Measurements from ENCODE around the gene KLK10. TPM values are rescaled to one million over a fixed set of nuclear protein-coding genes. Genes with fewer than 3 reads are reported as not detected.

KLK10 gene
- polyA plus RNA-seq, 1 donor (not counting 4 experiments of a cell fraction or from before 2014, with no cell fraction given): 56.3 TPM

GRCh38 chr19:51015691-51016267, 3.7 kb downstream of the KLK10 start:
- DNase-seq (ENCODE audit: low read depth, low spot score) (no peak), FAIRE-seq (no peak)
- Histone ChIP-seq H3K27me3 (ENCODE audit: control insufficient read depth, extremely low read depth, insufficient read depth, low read length) (no peaks in the 10 kb centered on the region), H3K27ac (ENCODE audit: control insufficient read depth, insufficient read depth, low read length) (no peak overlapping the region), H3K4me1 (ENCODE audit: control insufficient read depth, extremely low read depth, insufficient read depth, low read length) (peaks cover 26% of the 10 kb centered on the region), H3K9ac (ENCODE audit: control insufficient read depth, extremely low read depth, insufficient read depth, low read length) (no peak overlapping the region), H3K9me1 (ENCODE audit: control insufficient read depth, extremely low read depth, insufficient read depth, low read length) (no peaks in the 10 kb centered on the region), H3K36me3 (ENCODE audit: control insufficient read depth in 2 of 2, extremely low read depth in 1 of 2, insufficient read depth in 2 of 2, low read length in 2 of 2) (peaks cover 7 to 11% of the 10 kb centered on the region in 2 experiments), H4K20me1 (ENCODE audit: control insufficient read depth, extremely low read depth, insufficient read depth, low read length) (no peaks in the 10 kb centered on the region), H3K9me3 (ENCODE audit: control insufficient read depth, low read depth, low read length) (no peaks in the 10 kb centered on the region), H3K79me2 (ENCODE audit: control insufficient read depth, insufficient read depth, low read length) (no peaks in the 10 kb centered on the region), H3K4me3 (ENCODE audit: control insufficient read depth in 2 of 3, extremely low read depth in 1 of 3, insufficient read depth in 2 of 3, low read depth in 1 of 3, low read length in 3 of 3) (no peak overlapping the region), H2AFZ (ENCODE audit: control insufficient read depth, low read length) (no peak overlapping the region), H3K4me2 (ENCODE audit: control insufficient read depth, extremely low read depth, insufficient read depth, low read depth, low read length) (no peak overlapping the region)
- TF ChIP-seq, protein P1, sequence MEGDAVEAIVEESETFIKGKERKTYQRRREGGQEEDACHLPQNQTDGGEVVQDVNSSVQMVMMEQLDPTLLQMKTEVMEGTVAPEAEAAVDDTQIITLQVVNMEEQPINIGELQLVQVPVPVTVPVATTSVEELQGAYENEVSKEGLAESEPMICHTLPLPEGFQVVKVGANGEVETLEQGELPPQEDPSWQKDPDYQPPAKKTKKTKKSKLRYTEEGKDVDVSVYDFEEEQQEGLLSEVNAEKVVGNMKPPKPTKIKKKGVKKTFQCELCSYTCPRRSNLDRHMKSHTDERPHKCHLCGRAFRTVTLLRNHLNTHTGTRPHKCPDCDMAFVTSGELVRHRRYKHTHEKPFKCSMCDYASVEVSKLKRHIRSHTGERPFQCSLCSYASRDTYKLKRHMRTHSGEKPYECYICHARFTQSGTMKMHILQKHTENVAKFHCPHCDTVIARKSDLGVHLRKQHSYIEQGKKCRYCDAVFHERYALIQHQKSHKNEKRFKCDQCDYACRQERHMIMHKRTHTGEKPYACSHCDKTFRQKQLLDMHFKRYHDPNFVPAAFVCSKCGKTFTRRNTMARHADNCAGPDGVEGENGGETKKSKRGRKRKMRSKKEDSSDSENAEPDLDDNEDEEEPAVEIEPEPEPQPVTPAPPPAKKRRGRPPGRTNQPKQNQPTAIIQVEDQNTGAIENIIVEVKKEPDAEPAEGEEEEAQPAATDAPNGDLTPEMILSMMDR (optimal IDR thresholded peaks at IDR 0.05 in 1 of 3, IDR thresholded peaks at IDR 0.05 in 1 of 3, conservative IDR thresholded peaks at IDR 0.05 in 1 of 3; ENCODE audit: extremely low read depth in 1 of 3, insufficient read depth in 2 of 3, low read length in 3 of 3): no peak
- TF ChIP-seq EZH2 (IDR thresholded peaks at IDR 0.05; ENCODE audit: low read length): no peak
- dilution Hi-C loops (cut with MboI; ENCODE audit: extremely low pct_ligation_motif_present, low sequenced_read_pairs): no loop called here

- no peaks in the 10 kb centered on the region for H3K9me3 ChIP-seq (ENCODE audit: control insufficient read depth, low read depth, low read length)
- peaks cover 30% of the 10 kb centered on the region for H3K4me1 ChIP-seq (ENCODE audit: control insufficient read depth, extremely low read depth, insufficient read depth, low read length)
- H3K27ac ChIP-seq (ENCODE audit: control insufficient read depth, insufficient read depth, low read length): no peak overlapping the region
- no peak overlapping the region for H2AFZ ChIP-seq (ENCODE audit: control insufficient read depth, low read length)
- DNase-seq (ENCODE audit: low read depth, low spot score): no peak
- no peak for TF ChIP-seq EZH2 (IDR thresholded peaks at IDR 0.05; ENCODE audit: low read length)
- TF ChIP-seq, protein P1 (optimal IDR thresholded peaks at IDR 0.05 in 1 of 3, IDR thresholded peaks at IDR 0.05 in 1 of 3, conservative IDR thresholded peaks at IDR 0.05 in 1 of 3; ENCODE audit: extremely low read depth in 1 of 3, insufficient read depth in 2 of 3, low read length in 3 of 3): no peak
- H3K4me2 ChIP-seq (ENCODE audit: control insufficient read depth, extremely low read depth, insufficient read depth, low read depth, low read length): no peak overlapping the region
- H3K79me2 ChIP-seq (ENCODE audit: control insufficient read depth, insufficient read depth, low read length): no peaks in the 10 kb centered on the region
- no peaks in the 10 kb centered on the region for H3K27me3 ChIP-seq (ENCODE audit: control insufficient read depth, extremely low read depth, insufficient read depth, low read length)
- H4K20me1 ChIP-seq (ENCODE audit: control insufficient read depth, extremely low read depth, insufficient read depth, low read length): no peaks in the 10 kb centered on the region
- H3K36me3 ChIP-seq (ENCODE audit: control insufficient read depth in 2 of 2, extremely low read depth in 1 of 2, insufficient read depth in 2 of 2, low read length in 2 of 2): peaks cover 7 to 11% of the 10 kb centered on the region in 2 experiments
- no peak overlapping the region for H3K4me3 ChIP-seq (ENCODE audit: control insufficient read depth in 2 of 3, extremely low read depth in 1 of 3, insufficient read depth in 2 of 3, low read depth in 1 of 3, low read length in 3 of 3)
- no peak for FAIRE-seq
- dilution Hi-C loops (cut with MboI; ENCODE audit: extremely low pct_ligation_motif_present, low sequenced_read_pairs): no loop called here
- no peaks in the 10 kb centered on the region for H3K9me1 ChIP-seq (ENCODE audit: control insufficient read depth, extremely low read depth, insufficient read depth, low read length)
- no peak overlapping the region for H3K9ac ChIP-seq (ENCODE audit: control insufficient read depth, extremely low read depth, insufficient read depth, low read length)
Measured at GRCh38 chr19:51014242-51014641, 5.3 kb downstream of the KLK10 start.
